ENCODE results near the gene SYS1.

Gene SYS1

GRCh38 chr20:45409521-45410272, 46.7 kb downstream of the SYS1 start:
- H3F3A ChIP-seq (ENCODE audit: low read depth): no peaks in the 10 kb centered on the region
- no peaks in the 10 kb centered on the region for H4K20me1 ChIP-seq (ENCODE audit: insufficient read depth, low read length, poor library complexity, severe bottlenecking)
- no peak overlapping the region for H2AFZ ChIP-seq (ENCODE audit: low read length)
- no peak overlapping the region for H3K4me2 ChIP-seq (ENCODE audit: low read depth, low read length, poor library complexity, severe bottlenecking)
- no peaks in the 10 kb centered on the region for H3K36me3 ChIP-seq (ENCODE audit: insufficient read depth, low read length)
- peaks cover 4% of the 10 kb centered on the region for H3K27me3 ChIP-seq (ENCODE audit: insufficient read depth, low read length, poor library complexity, severe bottlenecking)
- no peaks in the 10 kb centered on the region for H3K4me1 ChIP-seq (ENCODE audit: insufficient read depth, low read length, poor library complexity, severe bottlenecking)
- TF ChIP-seq CTCF (conservative IDR thresholded peaks at IDR 0.05; ENCODE audit: low read length): no peak
- TF ChIP-seq EZH2phosphoT487 (IDR thresholded peaks at IDR 0.05; ENCODE audit: borderline replicate concordance): no peak
- H3K4me3 ChIP-seq (ENCODE audit: low read length, poor library complexity, severe bottlenecking): no peak overlapping the region
- H3K9ac ChIP-seq (ENCODE audit: low read depth, low read length, poor library complexity, severe bottlenecking): no peak overlapping the region
- no peaks in the 10 kb centered on the region for H3K9me2 ChIP-seq (replicated peaks; ENCODE audit: low read depth, low read length)
- no peaks in the 10 kb centered on the region for H3K79me2 ChIP-seq (ENCODE audit: insufficient read depth, low read length)
- no peaks in the 10 kb centered on the region for H3K9me3 ChIP-seq (ENCODE audit: insufficient read depth, low read depth, low read length)

GRCh38 chr20:45410887-45411286, 47.9 kb downstream of the SYS1 start:
- Histone ChIP-seq H3K9me2 (replicated peaks; ENCODE audit: low read depth, low read length) (no peaks in the 10 kb centered on the region), H3K36me3 (ENCODE audit: insufficient read depth, low read length) (no peaks in the 10 kb centered on the region), H2AFZ (ENCODE audit: low read length) (no peak overlapping the region), H3F3A (ENCODE audit: low read depth) (no peaks in the 10 kb centered on the region), H3K4me1 (ENCODE audit: insufficient read depth, low read length, poor library complexity, severe bottlenecking) (peaks cover 9% of the 10 kb centered on the region), H3K4me2 (ENCODE audit: low read depth, low read length, poor library complexity, severe bottlenecking) (no peak overlapping the region), H3K27me3 (ENCODE audit: insufficient read depth, low read length, poor library complexity, severe bottlenecking) (peaks cover 2% of the 10 kb centered on the region), H3K79me2 (ENCODE audit: insufficient read depth, low read length) (peaks cover 7% of the 10 kb centered on the region; the same call in 1 of the 2 replicates), H3K9me3 (ENCODE audit: insufficient read depth, low read depth, low read length) (no peaks in the 10 kb centered on the region), H4K20me1 (ENCODE audit: insufficient read depth, low read length, poor library complexity, severe bottlenecking) (no peaks in the 10 kb centered on the region), H3K9ac (ENCODE audit: low read depth, low read length, poor library complexity, severe bottlenecking) (no peak overlapping the region), H3K4me3 (ENCODE audit: low read length, poor library complexity, severe bottlenecking) (no peak overlapping the region)
- TF ChIP-seq CTCF (conservative IDR thresholded peaks at IDR 0.05; ENCODE audit: low read length) (no peak), EZH2phosphoT487 (IDR thresholded peaks at IDR 0.05; ENCODE audit: borderline replicate concordance) (no peak)

- peaks cover 13% of the 10 kb centered on the region for H4K20me1 ChIP-seq (ENCODE audit: insufficient read depth, low read length, poor library complexity, severe bottlenecking)
- H3F3A ChIP-seq (ENCODE audit: low read depth): no peaks in the 10 kb centered on the region
- no peaks in the 10 kb centered on the region for H3K9me3 ChIP-seq (ENCODE audit: insufficient read depth, low read depth, low read length)
Measured at GRCh38 chr20:45412653-45413052, 49.7 kb downstream of the SYS1 start.

More at GRCh38 chr20:45412653-45413052, 49.7 kb downstream of the SYS1 start:
- peaks cover 24% of the 10 kb centered on the region for H3K79me2 ChIP-seq (ENCODE audit: insufficient read depth, low read length)
- H2AFZ ChIP-seq (ENCODE audit: low read length): no peak overlapping the region
- H3K9ac ChIP-seq (ENCODE audit: low read depth, low read length, poor library complexity, severe bottlenecking): no peak overlapping the region
- H3K27me3 ChIP-seq (ENCODE audit: insufficient read depth, low read length, poor library complexity, severe bottlenecking): no peaks in the 10 kb centered on the region
- peaks cover 17% of the 10 kb centered on the region for H3K4me1 ChIP-seq (ENCODE audit: insufficient read depth, low read length, poor library complexity, severe bottlenecking)
- H3K36me3 ChIP-seq (ENCODE audit: insufficient read depth, low read length): no peaks in the 10 kb centered on the region
- H3K4me2 ChIP-seq (ENCODE audit: low read depth, low read length, poor library complexity, severe bottlenecking): no peak overlapping the region
- H3K4me3 ChIP-seq (ENCODE audit: low read length, poor library complexity, severe bottlenecking): no peak overlapping the region
- H3K9me2 ChIP-seq (replicated peaks; ENCODE audit: low read depth, low read length): no peaks in the 10 kb centered on the region
- TF ChIP-seq EZH2phosphoT487 (IDR thresholded peaks at IDR 0.05; ENCODE audit: borderline replicate concordance) (no peak), CTCF (conservative IDR thresholded peaks at IDR 0.05; ENCODE audit: low read length) (no peak)

All from Loucy (cell line).